Mammary epithelial cell (primary cell): Measurements from ENCODE around the gene PTER.

Source experiments
- EZH2 ChIP-seq: IDR thresholded peaks from 2 replicates; pipeline ENCODE4 v1.6.1; 2012; ENCODE audit warnings: low read length, inconsistent platforms, borderline replicate concordance
- TF ChIP-seq, protein P1 (sequence below), 2 donors: IDR thresholded peaks in 1 of 2; conservative IDR thresholded peaks in 1 of 2; 2 replicates each; pipeline ENCODE4 v1.5.1; 2011 to 2012; ENCODE audit warnings: inconsistent platforms in 2 of 2, low read length in 2 of 2, mild to moderate bottlenecking in 2 of 2, control low read depth in 1 of 2, low read depth in 1 of 2; ENCODE audit not compliant: insufficient read depth in 1 of 2; ENCODE audit errors: extremely low read depth in 1 of 2

DNA sequence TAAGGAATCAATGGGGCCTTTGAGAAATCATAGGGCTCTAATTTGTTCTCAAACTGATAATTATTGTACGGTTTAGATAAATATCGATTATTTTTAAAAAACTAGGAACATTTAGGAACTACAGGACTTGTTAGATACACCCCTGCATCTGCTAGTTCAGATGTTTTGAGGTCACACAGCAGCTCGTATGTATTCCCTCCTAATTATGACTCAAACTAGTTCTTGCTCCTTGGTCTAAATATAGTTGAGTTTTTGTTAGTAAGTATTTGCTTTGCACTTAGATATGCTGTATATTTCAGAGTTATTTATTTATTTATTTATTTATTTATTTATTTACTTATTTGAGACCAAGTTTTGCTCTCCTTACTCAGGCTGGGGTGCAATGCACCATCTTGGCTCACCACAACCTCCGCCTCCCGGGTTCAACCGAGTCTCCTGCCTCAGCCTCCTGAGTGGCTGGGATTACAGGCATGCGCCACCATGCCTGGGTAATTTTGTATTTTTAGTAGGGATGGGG lies 22.7 kb downstream of the PTER start:
- TF ChIP-seq, protein P1, sequence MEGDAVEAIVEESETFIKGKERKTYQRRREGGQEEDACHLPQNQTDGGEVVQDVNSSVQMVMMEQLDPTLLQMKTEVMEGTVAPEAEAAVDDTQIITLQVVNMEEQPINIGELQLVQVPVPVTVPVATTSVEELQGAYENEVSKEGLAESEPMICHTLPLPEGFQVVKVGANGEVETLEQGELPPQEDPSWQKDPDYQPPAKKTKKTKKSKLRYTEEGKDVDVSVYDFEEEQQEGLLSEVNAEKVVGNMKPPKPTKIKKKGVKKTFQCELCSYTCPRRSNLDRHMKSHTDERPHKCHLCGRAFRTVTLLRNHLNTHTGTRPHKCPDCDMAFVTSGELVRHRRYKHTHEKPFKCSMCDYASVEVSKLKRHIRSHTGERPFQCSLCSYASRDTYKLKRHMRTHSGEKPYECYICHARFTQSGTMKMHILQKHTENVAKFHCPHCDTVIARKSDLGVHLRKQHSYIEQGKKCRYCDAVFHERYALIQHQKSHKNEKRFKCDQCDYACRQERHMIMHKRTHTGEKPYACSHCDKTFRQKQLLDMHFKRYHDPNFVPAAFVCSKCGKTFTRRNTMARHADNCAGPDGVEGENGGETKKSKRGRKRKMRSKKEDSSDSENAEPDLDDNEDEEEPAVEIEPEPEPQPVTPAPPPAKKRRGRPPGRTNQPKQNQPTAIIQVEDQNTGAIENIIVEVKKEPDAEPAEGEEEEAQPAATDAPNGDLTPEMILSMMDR (conservative IDR thresholded peaks at IDR 0.05 in 1 of 2, IDR thresholded peaks at IDR 0.05 in 1 of 2; ENCODE audit: extremely low read depth in 1 of 2, insufficient read depth in 1 of 2, low read depth in 1 of 2, low read length in 2 of 2), result no peak
- TF ChIP-seq EZH2, result no peak
